OCI-LY1 (cell line): ENCODE data around the gene WDR93.
A peak's percentile ranks its signal among the peaks of the same experiment; 100 is the strongest.

Experiments used
- H2AFZ ChIP-seq: fragments of 200-600 bp; sonication (generic), shearing (Covaris generic); 2 replicates; pipeline ENCODE4 v1.6.0; 2014; ENCODE audit warnings: antibody characterized with exemption, mild to moderate bottlenecking, low read length
- H3F3A ChIP-seq: fragments of 200-600 bp; sonication (generic), shearing (Covaris generic); 2 replicates; pipeline ENCODE4 v1.6.0; 2014; ENCODE audit warnings: mild to moderate bottlenecking, antibody characterized with exemption, low read length, moderate library complexity; ENCODE audit not compliant: insufficient read depth
- H3K27ac ChIP-seq: fragments of 200-600 bp; sonication (generic); 2 replicates; pipeline ENCODE4 v1.5.1; 2014; ENCODE audit warnings: low read length, mixed run types, mild to moderate bottlenecking, low read depth; ENCODE audit not compliant: poor library complexity, severe bottlenecking
- H3K27me3 ChIP-seq: fragments of 200-600 bp; sonication (generic); 2 replicates; pipeline ENCODE4 v1.6.0; 2014; ENCODE audit warnings: antibody characterized with exemption, mild to moderate bottlenecking, low read length, moderate library complexity; ENCODE audit not compliant: insufficient read depth
- H3K36me3 ChIP-seq: fragments of 200-600 bp; sonication (generic); 2 replicates; pipeline ENCODE4 v1.6.1; 2014; ENCODE audit warnings: mild to moderate bottlenecking, antibody characterized with exemption, low read length, moderate library complexity, mixed read lengths; ENCODE audit not compliant: insufficient read depth
- H3K4me1 ChIP-seq: fragments of 200-600 bp; sonication (generic); 2 replicates; pipeline ENCODE4 v1.5.1; 2014; ENCODE audit warnings: mild to moderate bottlenecking, low read length, moderate library complexity; ENCODE audit not compliant: insufficient read depth, severe bottlenecking
- H3K4me2 ChIP-seq: fragments of 200-600 bp; sonication (generic), shearing (Covaris generic); 2 replicates; pipeline ENCODE4 v1.6.1; 2014; ENCODE audit warnings: low read length
- H3K4me3 ChIP-seq: fragments of 200-600 bp; sonication (generic); 2 replicates; pipeline ENCODE4 v1.5.1; 2014; ENCODE audit warnings: low read length, low read depth, mild to moderate bottlenecking, mixed read lengths; ENCODE audit not compliant: poor library complexity, severe bottlenecking
- H3K79me2 ChIP-seq: fragments of 200-600 bp; shearing (Covaris generic); 2 replicates; pipeline ENCODE4 v1.6.1; 2016; ENCODE audit warnings: mixed run types, low read length, mixed read lengths; ENCODE audit not compliant: insufficient read depth
- H3K9ac ChIP-seq: fragments of 200-600 bp; sonication (generic), shearing (Covaris generic); 2 replicates; pipeline ENCODE4 v1.6.1; 2014; ENCODE audit warnings: mild to moderate bottlenecking, low read length, mixed read lengths
- H3K9me2 ChIP-seq: fragments of 200-600 bp; sonication (generic), shearing (Covaris generic); 2 replicates; pipeline ENCODE4 v1.6.1; 2014; ENCODE audit warnings: low read depth, mild to moderate bottlenecking, low read length, mixed read lengths
- H3K9me3 ChIP-seq: fragments of 200-600 bp; shearing (Covaris generic); 2 replicates; pipeline ENCODE4 v1.6.1; 2014; ENCODE audit warnings: low read length, mixed read lengths
- H4K20me1 ChIP-seq: fragments of 200-600 bp; sonication (generic), shearing (Covaris generic); 2 replicates; pipeline ENCODE4 v1.6.0; 2016; ENCODE audit warnings: mild to moderate bottlenecking, low read length; ENCODE audit not compliant: insufficient read depth
- EZH2 ChIP-seq: fragments of 200-600 bp; sonication (generic), shearing (Covaris generic); IDR thresholded peaks from 2 replicates; pipeline ENCODE4 v1.8.0; 2017; ENCODE audit warnings: borderline replicate concordance, mixed run types, mild to moderate bottlenecking, antibody characterized with exemption, low read length, moderate library complexity, mixed read lengths
- TF ChIP-seq, protein P1 (sequence below): fragments of 200-600 bp; sonication (generic), shearing (Covaris generic); IDR thresholded peaks from 2 replicates; pipeline ENCODE4 v1.5.1; 2017; ENCODE audit warnings: mild to moderate bottlenecking, antibody characterized with exemption, low read length, moderate library complexity, mixed read lengths

The WDR93 gene

GRCh38 chr15:89759835-89760234 is 69.2 kb downstream of the WDR93 start:
- H3K9ac ChIP-seq, result no peak overlapping the region
- H3K9me3 ChIP-seq, result no peaks in the 10 kb centered on the region
- H3F3A ChIP-seq, result no peaks in the 10 kb centered on the region
- no peaks in the 10 kb centered on the region for H3K79me2 ChIP-seq
- peaks cover 7% of the 10 kb centered on the region; the same call in 1 of the 2 replicates for H3K27me3 ChIP-seq
- no peak overlapping the region for H2AFZ ChIP-seq
- no peaks in the 10 kb centered on the region for H3K4me1 ChIP-seq
- no peak for TF ChIP-seq EZH2
- TF ChIP-seq, protein P1, sequence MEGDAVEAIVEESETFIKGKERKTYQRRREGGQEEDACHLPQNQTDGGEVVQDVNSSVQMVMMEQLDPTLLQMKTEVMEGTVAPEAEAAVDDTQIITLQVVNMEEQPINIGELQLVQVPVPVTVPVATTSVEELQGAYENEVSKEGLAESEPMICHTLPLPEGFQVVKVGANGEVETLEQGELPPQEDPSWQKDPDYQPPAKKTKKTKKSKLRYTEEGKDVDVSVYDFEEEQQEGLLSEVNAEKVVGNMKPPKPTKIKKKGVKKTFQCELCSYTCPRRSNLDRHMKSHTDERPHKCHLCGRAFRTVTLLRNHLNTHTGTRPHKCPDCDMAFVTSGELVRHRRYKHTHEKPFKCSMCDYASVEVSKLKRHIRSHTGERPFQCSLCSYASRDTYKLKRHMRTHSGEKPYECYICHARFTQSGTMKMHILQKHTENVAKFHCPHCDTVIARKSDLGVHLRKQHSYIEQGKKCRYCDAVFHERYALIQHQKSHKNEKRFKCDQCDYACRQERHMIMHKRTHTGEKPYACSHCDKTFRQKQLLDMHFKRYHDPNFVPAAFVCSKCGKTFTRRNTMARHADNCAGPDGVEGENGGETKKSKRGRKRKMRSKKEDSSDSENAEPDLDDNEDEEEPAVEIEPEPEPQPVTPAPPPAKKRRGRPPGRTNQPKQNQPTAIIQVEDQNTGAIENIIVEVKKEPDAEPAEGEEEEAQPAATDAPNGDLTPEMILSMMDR, result no peak
- no peak overlapping the region for H3K4me2 ChIP-seq
- no peaks in the 10 kb centered on the region for H3K36me3 ChIP-seq
- no peak overlapping the region for H3K27ac ChIP-seq
- H4K20me1 ChIP-seq, result no peaks in the 10 kb centered on the region
- H3K9me2 ChIP-seq, result no peaks in the 10 kb centered on the region
- no peak overlapping the region for H3K4me3 ChIP-seq

GRCh38 chr15:89760303-89761008 is 69.8 kb downstream of the WDR93 start:
- H3K36me3 ChIP-seq, result no peaks in the 10 kb centered on the region
- TF ChIP-seq, protein P1, result peak; percentile 91
- no peak for TF ChIP-seq EZH2
- H3K9me3 ChIP-seq, result no peaks in the 10 kb centered on the region
- H3K4me3 ChIP-seq, result no peak overlapping the region
- H3F3A ChIP-seq, result no peaks in the 10 kb centered on the region
- no peaks in the 10 kb centered on the region for H3K4me1 ChIP-seq
- no peak overlapping the region for H3K4me2 ChIP-seq
- no peak overlapping the region for H2AFZ ChIP-seq
- H3K27me3 ChIP-seq, result peaks cover 7% of the 10 kb centered on the region; the same call in 1 of the 2 replicates
- no peak overlapping the region for H3K27ac ChIP-seq
- no peaks in the 10 kb centered on the region for H4K20me1 ChIP-seq
- H3K9me2 ChIP-seq, result no peaks in the 10 kb centered on the region
- no peak overlapping the region for H3K9ac ChIP-seq
- no peaks in the 10 kb centered on the region for H3K79me2 ChIP-seq

- Histone ChIP-seq H3K9me3 (no peaks in the 10 kb centered on the region), H3K79me2 (no peaks in the 10 kb centered on the region), H3K4me3 (no peak overlapping the region), H3K4me1 (no peaks in the 10 kb centered on the region), H3K36me3 (no peaks in the 10 kb centered on the region), H3K27ac (no peak overlapping the region), H2AFZ (no peak overlapping the region), H3K4me2 (no peak overlapping the region), H4K20me1 (no peaks in the 10 kb centered on the region), H3F3A (no peaks in the 10 kb centered on the region), H3K9me2 (no peaks in the 10 kb centered on the region), H3K9ac (no peak overlapping the region), H3K27me3 (peaks cover 7% of the 10 kb centered on the region; the same call in 1 of the 2 replicates)
- TF ChIP-seq, protein P1, result no peak; the same call in 1 of the 2 replicates
- no peak for TF ChIP-seq EZH2
Measured at GRCh38 chr15:89761009-89761831, 70.6 kb downstream of the WDR93 start.
